ENCODE data around the gene HIVEP3.
A peak's percentile ranks its signal among the peaks of the same experiment; 100 is the strongest.

DNA sequence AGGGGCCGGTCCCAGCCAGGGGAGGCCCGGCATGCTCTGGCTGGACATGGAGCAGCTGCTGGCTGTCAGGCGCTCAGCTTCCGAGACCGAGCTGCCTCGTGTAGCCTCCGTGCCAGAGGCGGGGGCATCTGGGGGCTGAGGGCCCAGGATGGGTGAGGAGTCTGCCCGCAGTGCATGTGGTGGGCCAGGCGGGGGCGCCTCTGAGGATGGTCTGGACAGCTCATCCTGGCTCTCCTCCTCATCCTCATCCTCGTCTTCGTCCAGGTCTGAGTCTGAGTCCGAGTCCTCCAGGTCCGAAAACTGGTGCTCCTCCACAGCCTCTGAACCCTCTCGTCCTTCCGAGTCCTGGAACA, 405.4 kb downstream of the HIVEP3 start:
- TF ChIP-seq, protein P1, sequence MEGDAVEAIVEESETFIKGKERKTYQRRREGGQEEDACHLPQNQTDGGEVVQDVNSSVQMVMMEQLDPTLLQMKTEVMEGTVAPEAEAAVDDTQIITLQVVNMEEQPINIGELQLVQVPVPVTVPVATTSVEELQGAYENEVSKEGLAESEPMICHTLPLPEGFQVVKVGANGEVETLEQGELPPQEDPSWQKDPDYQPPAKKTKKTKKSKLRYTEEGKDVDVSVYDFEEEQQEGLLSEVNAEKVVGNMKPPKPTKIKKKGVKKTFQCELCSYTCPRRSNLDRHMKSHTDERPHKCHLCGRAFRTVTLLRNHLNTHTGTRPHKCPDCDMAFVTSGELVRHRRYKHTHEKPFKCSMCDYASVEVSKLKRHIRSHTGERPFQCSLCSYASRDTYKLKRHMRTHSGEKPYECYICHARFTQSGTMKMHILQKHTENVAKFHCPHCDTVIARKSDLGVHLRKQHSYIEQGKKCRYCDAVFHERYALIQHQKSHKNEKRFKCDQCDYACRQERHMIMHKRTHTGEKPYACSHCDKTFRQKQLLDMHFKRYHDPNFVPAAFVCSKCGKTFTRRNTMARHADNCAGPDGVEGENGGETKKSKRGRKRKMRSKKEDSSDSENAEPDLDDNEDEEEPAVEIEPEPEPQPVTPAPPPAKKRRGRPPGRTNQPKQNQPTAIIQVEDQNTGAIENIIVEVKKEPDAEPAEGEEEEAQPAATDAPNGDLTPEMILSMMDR (IDR thresholded peaks at IDR 0.05; ENCODE audit: borderline replicate concordance, extremely low read depth, low read length, poor library complexity, severe bottlenecking) = peak; percentile 69
- TF ChIP-seq EZH2 (IDR thresholded peaks at IDR 0.05; ENCODE audit: borderline replicate concordance, low read depth, low read length, severe bottlenecking) = no peak

Measured in DND-41 (cell line).